Colon (tissue), 2 donors: Measurements from ENCODE around the gene UCHL1.

Experiments
- FAIRE-seq: peaks from 2 replicates; lab custom pipeline; 2012; peaks lifted over from hg19 to GRCh38; lab: Jason Lieb, UNC
- donor health status: control.
- donor health status: control.

The UCHL1 gene

GRCh38 chr4:41256740-41257256 lies at the start of gene UCHL1:
UCHL1 (plus strand) TSS chr4:41256928; CDS start chr4:41256977, 49 bp downstream.
- no peak for FAIRE-seq

- no peak for FAIRE-seq
Observed at GRCh38 chr4:41207291-41207831, 49.4 kb upstream of the UCHL1 start.

GRCh38 chr4:41209187-41209586 lies 47.5 kb upstream of the UCHL1 start:
- no peak for FAIRE-seq

GRCh38 chr4:41209901-41210300 lies 46.8 kb upstream of the UCHL1 start:
- FAIRE-seq = no peak

GRCh38 chr4:41211951-41212615 lies 44.6 kb upstream of the UCHL1 start:
- no peak for FAIRE-seq

- FAIRE-seq = no peak
Observed at GRCh38 chr4:41212616-41213203, 44.0 kb upstream of the UCHL1 start.

GRCh38 chr4:41213625-41214135 lies 43.0 kb upstream of the UCHL1 start:
- no peak for FAIRE-seq

GRCh38 chr4:41214136-41214824 lies 42.4 kb upstream of the UCHL1 start, which contains the start of gene APBB2:
APBB2 (minus strand) TSS chr4:41214542; CDS start chr4:41033254, 181,288 bp downstream.
- FAIRE-seq = no peak

- no peak for FAIRE-seq
Observed at GRCh38 chr4:41214825-41215146, 41.9 kb upstream of the UCHL1 start.

- no peak for FAIRE-seq
Observed at GRCh38 chr4:41215155-41215554, 41.6 kb upstream of the UCHL1 start.

GRCh38 chr4:41215969-41216293 lies 40.8 kb upstream of the UCHL1 start:
- no peak for FAIRE-seq

GRCh38 chr4:41216294-41217019 lies 40.3 kb upstream of the UCHL1 start:
- FAIRE-seq = no peak

GRCh38 chr4:41217020-41217333 lies 39.8 kb upstream of the UCHL1 start:
- no peak for FAIRE-seq

GRCh38 chr4:41217374-41217773 lies 39.4 kb upstream of the UCHL1 start:
- FAIRE-seq = no peak

GRCh38 chr4:41218703-41219102 lies 38.0 kb upstream of the UCHL1 start:
- FAIRE-seq = no peak

- no peak for FAIRE-seq
Observed at GRCh38 chr4:41219421-41219950, 37.2 kb upstream of the UCHL1 start.

GRCh38 chr4:41221850-41222645 lies 34.7 kb upstream of the UCHL1 start:
- FAIRE-seq = no peak

- no peak for FAIRE-seq
Observed at GRCh38 chr4:41227902-41228301, 28.8 kb upstream of the UCHL1 start.

- FAIRE-seq = no peak
Observed at GRCh38 chr4:41232406-41232805, 24.3 kb upstream of the UCHL1 start.

GRCh38 chr4:41232856-41233255 lies 23.9 kb upstream of the UCHL1 start:
- FAIRE-seq = no peak

GRCh38 chr4:41236032-41236431 lies 20.7 kb upstream of the UCHL1 start:
- FAIRE-seq = no peak
